CD4-positive, alpha-beta T cell treated with Interleukin-12 subunit alpha and Interleukin-12 subunit beta, for 1 hour (primary cell): ENCODE data around the gene SULT4A1.

Source experiments
- DNase-seq: peaks from one replicate; pipeline ENCODE4 v3.0.0-alpha.2; 2020

Gene SULT4A1

DNA sequence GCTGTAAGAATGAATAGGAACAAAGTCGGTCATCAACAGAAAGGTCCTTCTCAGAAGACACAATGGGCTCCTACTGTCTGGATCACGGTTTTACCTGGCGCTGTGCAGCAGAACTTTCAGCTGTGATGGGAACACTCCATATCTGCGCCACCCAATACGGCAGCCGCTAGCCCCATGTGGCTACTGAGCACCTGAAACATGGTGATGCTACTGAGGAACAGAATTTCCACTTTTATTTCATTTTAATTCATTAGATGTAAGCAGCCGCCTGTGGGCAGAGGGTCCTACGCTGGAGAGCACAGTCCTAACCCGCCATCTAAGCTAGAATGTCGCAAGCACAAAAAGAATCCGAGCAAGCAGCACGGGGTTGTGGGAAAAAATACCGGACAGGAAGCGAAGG, 2.7 kb downstream of the SULT4A1 start:
- no peak for DNase-seq

- no peak for DNase-seq
Observed at GRCh38 chr22:43859176-43859575, 3.1 kb downstream of the SULT4A1 start.

GRCh38 chr22:43858156-43858895, 4.0 kb downstream of the SULT4A1 start:
- no peak for DNase-seq

DNA sequence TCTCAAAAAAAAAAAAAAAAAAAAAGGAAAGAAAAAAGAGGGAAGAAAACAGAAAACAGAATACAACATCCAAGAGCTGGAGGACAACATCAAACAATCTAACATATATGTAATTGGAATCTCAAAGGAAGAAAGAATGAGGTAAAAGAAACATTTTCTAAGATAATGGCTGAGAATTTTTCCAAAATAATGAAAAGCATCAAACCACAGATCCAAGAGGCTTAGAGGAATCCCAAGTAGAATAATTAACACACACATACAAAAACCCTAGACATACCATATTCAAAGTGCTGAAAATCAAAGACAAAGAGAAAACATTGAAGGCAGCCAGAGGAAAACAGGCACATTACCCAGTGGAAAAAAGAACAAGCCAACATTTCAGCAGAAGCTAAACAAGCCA, 4.9 kb downstream of the SULT4A1 start:
- no peak for DNase-seq

GRCh38 chr22:43855431-43855830, 6.9 kb downstream of the SULT4A1 start:
- DNase-seq = no peak

GRCh38 chr22:43854786-43855271, 7.5 kb downstream of the SULT4A1 start:
- no peak for DNase-seq

DNA sequence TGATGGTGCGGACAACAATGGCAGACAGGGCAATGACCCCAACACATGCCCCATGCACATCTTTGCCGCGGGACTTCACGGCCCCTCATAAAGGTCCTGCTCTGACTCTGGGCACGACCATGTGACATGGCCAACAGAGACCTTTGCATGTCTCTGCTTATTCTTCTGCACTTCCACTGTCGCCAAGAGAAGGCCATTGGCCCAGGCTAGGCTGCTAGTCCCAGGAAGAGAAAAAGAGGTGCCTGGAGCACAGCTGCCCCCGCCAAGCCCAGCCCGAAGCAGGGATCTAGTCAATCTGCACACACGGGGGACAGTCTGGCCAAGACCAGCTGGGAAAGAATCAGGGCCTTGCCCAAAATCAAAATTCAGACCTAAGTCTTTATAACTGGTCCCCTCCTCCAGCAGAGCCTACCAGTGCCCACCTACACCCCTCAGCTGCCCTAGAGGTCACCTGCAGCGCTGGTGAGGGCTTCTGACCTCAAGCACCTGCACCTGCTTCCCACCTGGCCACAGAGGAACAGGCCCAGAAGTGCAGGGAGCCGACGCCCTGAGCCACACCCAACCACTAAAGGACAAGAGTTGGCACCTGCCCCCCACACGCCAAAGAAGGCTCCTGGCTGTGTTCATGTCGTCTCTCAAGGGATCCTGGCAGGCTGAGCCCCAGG, 8.1 kb downstream of the SULT4A1 start:
- DNase-seq = no peak

DNA sequence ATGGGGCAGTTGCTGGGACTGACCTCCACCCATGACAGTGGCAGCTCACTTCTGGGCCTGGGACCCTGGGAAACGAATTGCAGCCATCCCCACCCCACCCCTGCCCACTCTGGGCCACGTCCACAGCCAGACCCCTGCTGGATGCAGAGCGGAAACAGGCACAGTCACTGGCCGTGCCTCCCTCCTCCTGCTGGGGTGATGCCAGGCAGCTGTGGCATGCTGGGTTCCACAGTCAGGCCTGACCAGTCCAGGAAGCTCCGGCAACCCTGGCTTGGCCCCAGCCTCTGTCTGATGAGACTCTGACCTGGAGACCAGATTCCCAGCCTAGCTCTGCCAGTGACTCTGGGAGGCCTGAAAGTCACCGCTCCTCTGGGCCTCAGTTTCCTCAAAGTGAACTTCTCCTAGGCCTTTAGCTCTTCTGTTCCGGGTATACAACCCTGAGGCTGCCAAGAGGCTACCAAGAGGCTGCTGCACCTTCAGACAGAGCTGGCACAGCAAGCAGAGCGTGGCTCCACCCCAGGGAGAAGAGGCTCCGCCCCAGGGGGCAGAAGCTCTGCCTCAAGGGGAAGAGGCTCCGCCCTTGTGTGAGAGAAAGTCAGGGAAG, 8.9 kb downstream of the SULT4A1 start:
- no peak for DNase-seq

GRCh38 chr22:43852573-43853327, 9.6 kb downstream of the SULT4A1 start:
- no peak for DNase-seq

DNA sequence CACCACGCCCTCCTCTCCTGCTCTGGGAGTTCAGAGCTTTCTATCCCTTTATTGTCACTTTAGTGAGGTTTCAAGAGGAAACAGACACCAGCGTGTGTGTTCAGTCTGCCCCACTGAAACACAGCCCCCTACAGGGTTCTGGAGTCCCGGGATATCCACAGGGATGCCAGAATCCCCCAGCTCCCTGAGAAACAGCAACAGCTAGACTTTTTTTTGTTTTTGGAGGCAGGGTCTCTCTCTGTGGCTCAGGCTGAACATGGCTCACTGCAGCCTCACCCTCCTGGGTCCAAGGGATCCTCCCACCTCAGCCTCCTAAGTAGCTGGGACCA, 10.4 kb downstream of the SULT4A1 start:
- no peak for DNase-seq

GRCh38 chr22:43851058-43851978, 11.0 kb downstream of the SULT4A1 start:
- no peak for DNase-seq

DNA sequence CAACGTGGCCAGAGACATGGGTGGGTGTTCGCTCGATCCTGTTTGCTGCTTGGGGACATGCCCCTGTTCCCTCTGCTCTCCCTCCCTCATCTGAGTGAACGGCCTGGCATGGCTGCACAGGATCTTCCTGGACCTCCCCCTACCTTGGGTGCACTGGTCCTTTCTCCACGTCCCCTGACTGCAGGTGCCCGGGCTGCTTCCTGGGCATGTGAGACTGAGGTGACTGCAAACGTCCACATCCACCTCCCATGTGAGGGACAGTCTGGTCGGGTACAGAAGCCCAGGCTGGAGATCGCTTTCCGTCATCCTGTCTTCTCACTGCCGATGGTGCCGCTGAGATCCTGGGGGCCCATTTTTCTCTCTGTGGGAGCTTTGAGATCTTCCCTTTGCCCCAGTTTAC, 11.8 kb downstream of the SULT4A1 start:
- DNase-seq = no peak

- DNase-seq = no peak
Observed at GRCh38 chr22:43849731-43850130, 12.6 kb downstream of the SULT4A1 start.

DNA sequence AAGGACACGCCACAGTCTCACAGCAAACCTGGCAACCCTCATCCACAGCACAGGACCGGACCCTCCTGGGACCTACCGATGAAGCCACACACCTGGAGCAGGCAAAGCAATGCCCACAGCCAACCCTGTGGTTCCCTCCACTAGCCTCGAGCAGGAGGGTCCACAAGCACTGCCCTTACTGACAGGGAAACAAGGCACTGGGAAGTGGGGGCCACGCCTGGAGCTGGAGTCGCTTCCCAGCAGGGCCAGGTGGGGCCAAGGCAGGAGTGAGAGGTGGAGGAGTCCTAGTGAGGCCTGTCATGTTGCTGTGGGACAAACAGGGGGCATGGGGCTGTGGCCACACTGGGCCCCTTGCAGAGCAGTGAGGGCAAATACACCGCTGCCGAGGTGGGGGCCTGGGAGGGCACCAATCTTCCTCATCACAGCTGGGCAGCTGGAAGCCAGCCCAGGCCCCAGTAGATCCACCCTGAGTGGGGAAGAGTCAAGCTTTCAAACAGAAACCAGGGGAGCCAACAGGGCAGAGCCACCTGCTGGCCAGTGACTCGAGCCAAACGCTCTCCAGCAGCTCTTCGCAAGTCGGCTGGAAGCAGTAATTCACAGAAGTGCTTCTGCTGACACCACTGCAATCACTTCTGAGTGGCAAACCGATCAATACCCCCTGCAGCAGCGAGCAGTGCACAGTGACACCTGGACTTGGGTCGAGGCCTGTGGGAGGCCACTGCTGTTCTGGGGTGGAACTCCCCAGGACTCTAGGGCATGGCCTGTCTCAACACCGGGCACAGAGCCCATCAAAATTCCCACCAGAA, 13.7 kb downstream of the SULT4A1 start:
- DNase-seq = no peak

DNA sequence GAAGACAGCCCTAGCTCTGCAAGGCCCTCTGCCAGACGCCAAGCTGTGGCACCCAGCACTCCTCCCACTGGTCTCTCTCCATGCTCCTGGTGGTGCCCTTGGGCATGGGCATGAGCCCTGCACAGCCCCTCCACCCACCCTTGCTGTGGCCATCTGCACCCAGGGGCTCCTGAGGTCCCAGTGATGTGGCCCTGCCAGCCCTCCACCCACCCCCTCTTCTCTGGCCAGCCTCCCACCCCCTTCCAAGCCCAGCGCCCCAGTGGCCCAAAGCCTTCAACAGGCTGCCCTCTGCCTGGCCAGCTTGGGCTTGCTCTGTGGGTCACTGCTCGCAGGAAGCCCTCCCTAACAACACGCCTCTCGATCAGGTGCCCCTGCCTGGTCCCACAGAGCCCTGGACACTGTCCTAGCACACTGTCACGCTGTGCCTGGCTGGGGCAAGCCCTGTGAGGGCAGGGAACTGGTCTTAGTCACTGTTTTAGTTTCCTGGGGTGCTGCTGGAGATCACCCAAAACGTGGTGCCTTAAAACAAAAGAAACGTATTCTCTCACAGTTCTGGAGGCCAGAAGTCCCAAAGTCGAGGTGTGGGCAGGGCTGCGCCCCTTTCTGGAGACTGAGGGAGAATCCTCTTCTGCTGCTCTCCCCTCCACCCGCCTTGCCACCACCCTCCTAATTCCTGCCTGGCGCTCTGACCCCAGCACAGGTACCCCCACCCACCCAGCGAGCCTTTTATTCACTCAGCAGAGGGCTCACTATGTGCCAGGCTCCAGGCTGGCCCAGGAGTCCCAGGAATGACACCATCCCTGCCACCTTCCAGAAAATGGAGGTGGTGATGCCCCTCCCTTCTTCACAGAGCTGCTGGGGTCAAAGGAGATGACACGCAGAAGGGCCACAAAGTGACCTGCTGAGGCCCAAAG, 14.7 kb downstream of the SULT4A1 start:
- no peak for DNase-seq

DNA sequence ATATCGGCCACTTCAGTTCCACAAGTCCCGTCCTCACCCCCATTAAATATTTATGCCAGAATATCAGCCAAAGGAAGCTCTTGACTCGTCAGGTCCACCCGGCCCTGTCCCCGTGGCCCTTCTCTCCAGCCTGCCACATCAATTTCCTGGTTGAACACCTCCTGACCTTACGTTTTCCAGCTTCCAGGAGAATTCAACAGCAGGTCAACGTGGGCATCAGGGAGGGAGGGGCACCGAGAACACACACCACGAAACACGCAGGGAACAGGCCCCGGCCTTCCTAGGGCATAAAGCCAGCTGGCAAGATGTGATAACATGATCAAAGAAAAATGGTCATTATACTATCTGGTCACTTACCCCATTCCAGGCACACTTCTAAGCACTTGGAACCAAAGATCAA, 15.3 kb downstream of the SULT4A1 start:
- no peak for DNase-seq

- no peak for DNase-seq
Observed at GRCh38 chr22:43845981-43846380, 16.3 kb downstream of the SULT4A1 start.

- DNase-seq = no peak
Observed at GRCh38 chr22:43844560-43845545, 17.5 kb downstream of the SULT4A1 start.
